ENCODE results near the gene CADM1.

DNA sequence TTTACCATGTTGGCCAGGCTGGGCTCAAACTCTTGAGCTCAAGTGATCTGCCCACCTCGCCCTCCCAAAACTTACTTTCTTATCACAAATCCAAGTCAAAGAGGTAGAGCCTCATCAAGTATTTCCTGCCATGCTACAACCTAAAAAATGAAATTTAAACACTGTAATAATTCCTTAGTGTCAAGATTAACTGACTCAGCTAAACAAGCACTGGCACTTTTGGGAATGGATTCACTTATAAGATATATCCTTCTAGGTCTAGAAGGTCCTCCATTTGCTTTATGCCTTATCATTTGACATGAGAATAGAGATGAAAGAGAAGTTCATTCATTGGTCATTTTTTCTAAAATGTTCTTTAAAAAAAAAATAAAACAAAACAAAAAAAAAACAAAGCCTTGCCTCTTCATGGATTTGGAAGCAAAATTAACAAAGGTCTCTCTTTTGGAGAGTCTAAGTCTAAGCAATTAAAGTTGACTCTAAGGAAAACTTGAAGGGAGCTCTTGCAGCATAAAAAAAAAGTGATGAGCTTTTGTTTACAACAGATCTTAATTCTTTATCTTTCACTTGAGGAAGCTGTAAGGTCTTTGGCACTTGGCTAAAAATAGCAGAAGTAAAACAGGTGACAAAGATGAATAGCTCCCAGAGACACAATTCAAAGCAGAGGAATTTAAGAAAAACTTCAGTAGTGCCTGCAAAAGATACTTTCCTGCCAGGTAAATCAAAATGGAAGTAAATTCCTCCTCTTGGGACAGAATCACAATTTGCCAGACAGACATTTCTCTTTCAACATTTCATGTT, 50.3 kb downstream of the CADM1 start:
- TF ChIP-seq, protein P1, sequence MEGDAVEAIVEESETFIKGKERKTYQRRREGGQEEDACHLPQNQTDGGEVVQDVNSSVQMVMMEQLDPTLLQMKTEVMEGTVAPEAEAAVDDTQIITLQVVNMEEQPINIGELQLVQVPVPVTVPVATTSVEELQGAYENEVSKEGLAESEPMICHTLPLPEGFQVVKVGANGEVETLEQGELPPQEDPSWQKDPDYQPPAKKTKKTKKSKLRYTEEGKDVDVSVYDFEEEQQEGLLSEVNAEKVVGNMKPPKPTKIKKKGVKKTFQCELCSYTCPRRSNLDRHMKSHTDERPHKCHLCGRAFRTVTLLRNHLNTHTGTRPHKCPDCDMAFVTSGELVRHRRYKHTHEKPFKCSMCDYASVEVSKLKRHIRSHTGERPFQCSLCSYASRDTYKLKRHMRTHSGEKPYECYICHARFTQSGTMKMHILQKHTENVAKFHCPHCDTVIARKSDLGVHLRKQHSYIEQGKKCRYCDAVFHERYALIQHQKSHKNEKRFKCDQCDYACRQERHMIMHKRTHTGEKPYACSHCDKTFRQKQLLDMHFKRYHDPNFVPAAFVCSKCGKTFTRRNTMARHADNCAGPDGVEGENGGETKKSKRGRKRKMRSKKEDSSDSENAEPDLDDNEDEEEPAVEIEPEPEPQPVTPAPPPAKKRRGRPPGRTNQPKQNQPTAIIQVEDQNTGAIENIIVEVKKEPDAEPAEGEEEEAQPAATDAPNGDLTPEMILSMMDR (conservative IDR thresholded peaks at IDR 0.05; ENCODE audit: low read depth, low read length): no peak
- TF ChIP-seq EZH2 (IDR thresholded peaks at IDR 0.05; ENCODE audit: borderline replicate concordance, low read depth, low read length, poor library complexity, severe bottlenecking): no peak
